GM21619 (cell line): Measurements from ENCODE around the gene TRAK2.
A peak's percentile ranks its signal among the peaks of the same experiment; 100 is the strongest.
"Not testable (repeated sequence)": the region's sequence is repeated elsewhere in the genome, so short reads cannot be mapped to it uniquely, and the experiment has no call there.

Experiments used
- ATAC-seq: cut with Tn5 transposase; IDR thresholded peaks from one replicate; pipeline ENCODE4 v1.9.1; 2021; ENCODE audit not compliant: unreplicated experiment

Gene TRAK2

GRCh38 chr2:201452058-201452921, 1.0 kb upstream of the TRAK2 start:
- ATAC-seq = no peak

GRCh38 chr2:201450954-201451291, 335 bp downstream of the TRAK2 start:
- ATAC-seq = peak; percentile 21

- ATAC-seq = no peak
These were observed 2.6 kb downstream of the TRAK2 start for GRCh38 chr2:201448701-201449100.

- ATAC-seq = no peak
These were observed 3.2 kb downstream of the TRAK2 start for GRCh38 chr2:201448061-201448460.

GRCh38 chr2:201447086-201447485, 4.2 kb downstream of the TRAK2 start:
- no peak for ATAC-seq

- no peak for ATAC-seq
These were observed 6.4 kb downstream of the TRAK2 start for GRCh38 chr2:201444746-201445465.

- no peak for ATAC-seq
These were observed 9.8 kb downstream of the TRAK2 start for GRCh38 chr2:201441409-201441808.

GRCh38 chr2:201440182-201440581, 11.1 kb downstream of the TRAK2 start:
- ATAC-seq = no peak

GRCh38 chr2:201439336-201439922, 11.8 kb downstream of the TRAK2 start:
- not testable (repeated sequence) for ATAC-seq

- ATAC-seq = no peak
These were observed 15.1 kb downstream of the TRAK2 start for GRCh38 chr2:201436141-201436540.

GRCh38 chr2:201433394-201433995, 17.8 kb downstream of the TRAK2 start:
- ATAC-seq = no peak

GRCh38 chr2:201432621-201433393, 18.5 kb downstream of the TRAK2 start:
- no peak for ATAC-seq

GRCh38 chr2:201432038-201432620, 19.1 kb downstream of the TRAK2 start:
- no peak for ATAC-seq

- no peak for ATAC-seq
These were observed 20.4 kb downstream of the TRAK2 start for GRCh38 chr2:201430839-201431238.

GRCh38 chr2:201430322-201430721, 20.9 kb downstream of the TRAK2 start:
- not testable (repeated sequence) for ATAC-seq

- ATAC-seq = not testable (repeated sequence)
These were observed 21.4 kb downstream of the TRAK2 start for GRCh38 chr2:201429835-201430234.

- ATAC-seq = not testable (repeated sequence)
These were observed 22.9 kb downstream of the TRAK2 start for GRCh38 chr2:201428366-201428765.

GRCh38 chr2:201425952-201426351, 25.3 kb downstream of the TRAK2 start:
- no peak for ATAC-seq

- ATAC-seq = no peak
These were observed 30.7 kb downstream of the TRAK2 start for GRCh38 chr2:201420442-201421113.

- no peak for ATAC-seq
These were observed 31.3 kb downstream of the TRAK2 start for GRCh38 chr2:201419986-201420385.
